ENCODE measurements around the gene COL16A1. TPM values are rescaled to one million over a fixed set of nuclear protein-coding genes. Genes with fewer than 3 reads are reported as not detected.

The COL16A1 gene
- total RNA-seq, 1 experiment from 2014 or later = 6.2 TPM

- H2BK120ac ChIP-seq (ENCODE audit: low read depth, low read length, poor library complexity, severe bottlenecking) = no peak overlapping the region
- H3K14ac ChIP-seq (ENCODE audit: insufficient read depth, low read length) = no peak overlapping the region
- Mint-ChIP-seq H3K27me3 (ENCODE audit: low read depth) (peaks cover 2% of the 10 kb centered on the region), H3K4me3 (no peak overlapping the region), H3K9me3 (no peaks in the 10 kb centered on the region; a peak in 1 of 5 replicates), H3K27ac (peak overlapping the region in 2 of 3 experiments; percentile 12 to 94; a peak in 2 of 7 replicates), H3K4me1 (peaks cover 17 to 26% of the 10 kb centered on the region in 2 experiments), H3K36me3 (ENCODE audit: insufficient read depth in 1 of 3, low read depth in 3 of 3) (no peaks in the 10 kb centered on the region)
- no peak overlapping the region for H3K9ac ChIP-seq (ENCODE audit: extremely low read depth, insufficient read length, low read length)
- H2BK12ac ChIP-seq (ENCODE audit: insufficient read length, low read depth, low read length) = no peak overlapping the region
- TF ChIP-seq CTCF (conservative IDR thresholded peaks at IDR 0.05) = no peak
- no peak overlapping the region for H3K56ac ChIP-seq (ENCODE audit: insufficient read length, low read depth, low read length)
- no peak overlapping the region for H2BK5ac ChIP-seq (ENCODE audit: insufficient read length, low read length)
- H3K4me2 ChIP-seq (ENCODE audit: insufficient read depth, insufficient read length, low read length) = no peak overlapping the region
- no peaks in the 10 kb centered on the region for H4K20me1 ChIP-seq (ENCODE audit: control insufficient read depth, insufficient read depth, insufficient read length)
- H3K27ac ChIP-seq (ENCODE audit: insufficient read length, low read depth, low read length) = no peak overlapping the region
- no peaks in the 10 kb centered on the region for H3K27me3 ChIP-seq (ENCODE audit: insufficient read depth, low read length)
- no peak overlapping the region for H2BK20ac ChIP-seq (ENCODE audit: low read depth, low read length, poor library complexity, severe bottlenecking)
- no peak for DNase-seq
- no peak overlapping the region for H3K4ac ChIP-seq (ENCODE audit: low read depth, low read length)
- no peak overlapping the region for H3K23ac ChIP-seq (ENCODE audit: insufficient read length, low read depth, low read length)
- H2AFZ ChIP-seq (ENCODE audit: low read length) = no peak overlapping the region
- H4K5ac ChIP-seq (ENCODE audit: insufficient read length, low read depth, low read length) = no peak overlapping the region
- no CpG with 5 or more reads among the region's 8 CpGs for WGBS (ENCODE audit: extremely low coverage, insufficient read length, low lambda C conversion rate)
- no peak overlapping the region for H2AK5ac ChIP-seq (ENCODE audit: insufficient read length, low read length)
- no peaks in the 10 kb centered on the region for H3K9me3 ChIP-seq (ENCODE audit: control insufficient read depth, low read depth, low read length)
- H3K18ac ChIP-seq (ENCODE audit: insufficient read length, low read depth, low read length) = no peak overlapping the region
- H4K8ac ChIP-seq (replicated peaks; ENCODE audit: insufficient read length, low read depth, low read length) = no peak overlapping the region
- no peaks in the 10 kb centered on the region for H3K79me2 ChIP-seq (ENCODE audit: insufficient read depth, low read length)
- H4K91ac ChIP-seq (ENCODE audit: insufficient read length, low read depth, low read length) = no peak overlapping the region
- H3T11ph ChIP-seq (ENCODE audit: low read length) = no peak overlapping the region
- no peaks in the 10 kb centered on the region for H3K79me1 ChIP-seq (ENCODE audit: insufficient read depth, low read depth, low read length, poor library complexity, severe bottlenecking)
- H3K23me2 ChIP-seq (ENCODE audit: insufficient read length, low read depth, low read length, poor library complexity, severe bottlenecking) = no peaks in the 10 kb centered on the region
- H2BK15ac ChIP-seq (ENCODE audit: low read depth, low read length) = no peak overlapping the region
- no peaks in the 10 kb centered on the region for H3K4me1 ChIP-seq (ENCODE audit: insufficient read depth, low read length)
Measured at GRCh38 chr1:31674626-31675025, 29.2 kb downstream of the COL16A1 start.

Data from H9 (cell line).